Panc1 (cell line): ENCODE data around the gene RASA4B.

ENCODE experiments used
- TCF7L2 ChIP-seq: IDR thresholded peaks from 2 replicates; pipeline ENCODE4 v1.6.1; 2011; ENCODE audit warnings: mild to moderate bottlenecking, low read depth, low read length, inconsistent platforms
- TF ChIP-seq, protein P1 (sequence below): fragments of 450-650 bp; IDR thresholded peaks from 2 replicates; pipeline ENCODE4 v1.5.1; 2017; ENCODE audit warnings: mild to moderate bottlenecking
- TF ChIP-seq, protein P2 (sequence below), 2 experiments: IDR thresholded peaks; 2 replicates each; pipeline ENCODE4 v1.6.1; 2011 to 2012; ENCODE audit warnings: low read depth in 2 of 2, control low read depth in 1 of 2, low read length in 1 of 2, mild to moderate bottlenecking in 1 of 2, moderate library complexity in 1 of 2; ENCODE audit not compliant: insufficient read depth in 1 of 2

DNA sequence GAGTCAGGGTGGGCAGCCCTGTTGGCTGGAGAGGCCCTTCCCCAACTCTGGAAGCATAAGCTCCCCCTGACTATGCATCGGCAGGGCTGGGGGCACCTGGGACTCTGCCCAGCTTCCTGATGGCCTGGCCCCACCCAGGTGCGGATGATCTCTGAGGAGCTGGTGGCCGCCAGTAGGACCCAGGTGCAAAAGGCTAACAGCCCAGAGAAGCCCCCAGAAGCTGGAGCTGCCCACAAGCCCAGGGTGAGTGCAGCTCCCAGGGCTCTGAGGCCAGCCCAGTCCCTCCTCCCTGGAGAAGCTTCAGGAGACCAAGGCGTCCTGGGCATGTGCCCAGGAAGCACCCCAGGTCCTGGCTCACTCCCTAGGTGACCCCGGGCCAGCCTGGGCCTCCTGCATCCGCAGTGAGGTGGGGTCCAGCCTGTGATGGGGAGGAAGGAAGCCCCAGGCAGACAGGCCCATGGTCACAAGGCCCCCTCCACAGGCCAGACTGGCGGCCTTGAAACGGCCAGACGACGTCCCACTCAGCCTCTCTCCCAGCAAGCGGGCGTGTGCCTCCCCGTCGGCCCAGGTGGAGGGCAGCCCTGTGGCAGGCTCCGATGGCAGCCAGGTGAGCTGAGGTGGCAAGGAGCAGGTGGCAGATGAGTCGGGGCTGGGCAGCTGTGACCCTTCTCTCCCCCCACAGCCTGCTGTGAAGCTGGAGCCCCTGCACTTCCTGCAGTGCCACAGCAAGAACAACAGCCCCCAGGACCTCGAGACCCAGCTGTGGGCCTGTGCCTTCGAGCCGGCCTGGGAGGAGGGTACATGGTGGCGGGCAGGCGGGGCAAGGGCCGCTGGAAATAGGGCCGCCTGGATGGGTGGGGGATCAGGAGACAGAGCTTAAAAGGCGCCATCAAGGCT, 49.7 kb downstream of the RASA4B start:
- TF ChIP-seq, protein P1, sequence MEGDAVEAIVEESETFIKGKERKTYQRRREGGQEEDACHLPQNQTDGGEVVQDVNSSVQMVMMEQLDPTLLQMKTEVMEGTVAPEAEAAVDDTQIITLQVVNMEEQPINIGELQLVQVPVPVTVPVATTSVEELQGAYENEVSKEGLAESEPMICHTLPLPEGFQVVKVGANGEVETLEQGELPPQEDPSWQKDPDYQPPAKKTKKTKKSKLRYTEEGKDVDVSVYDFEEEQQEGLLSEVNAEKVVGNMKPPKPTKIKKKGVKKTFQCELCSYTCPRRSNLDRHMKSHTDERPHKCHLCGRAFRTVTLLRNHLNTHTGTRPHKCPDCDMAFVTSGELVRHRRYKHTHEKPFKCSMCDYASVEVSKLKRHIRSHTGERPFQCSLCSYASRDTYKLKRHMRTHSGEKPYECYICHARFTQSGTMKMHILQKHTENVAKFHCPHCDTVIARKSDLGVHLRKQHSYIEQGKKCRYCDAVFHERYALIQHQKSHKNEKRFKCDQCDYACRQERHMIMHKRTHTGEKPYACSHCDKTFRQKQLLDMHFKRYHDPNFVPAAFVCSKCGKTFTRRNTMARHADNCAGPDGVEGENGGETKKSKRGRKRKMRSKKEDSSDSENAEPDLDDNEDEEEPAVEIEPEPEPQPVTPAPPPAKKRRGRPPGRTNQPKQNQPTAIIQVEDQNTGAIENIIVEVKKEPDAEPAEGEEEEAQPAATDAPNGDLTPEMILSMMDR = no peak
- no peak for TF ChIP-seq TCF7L2
- TF ChIP-seq, protein P2, sequence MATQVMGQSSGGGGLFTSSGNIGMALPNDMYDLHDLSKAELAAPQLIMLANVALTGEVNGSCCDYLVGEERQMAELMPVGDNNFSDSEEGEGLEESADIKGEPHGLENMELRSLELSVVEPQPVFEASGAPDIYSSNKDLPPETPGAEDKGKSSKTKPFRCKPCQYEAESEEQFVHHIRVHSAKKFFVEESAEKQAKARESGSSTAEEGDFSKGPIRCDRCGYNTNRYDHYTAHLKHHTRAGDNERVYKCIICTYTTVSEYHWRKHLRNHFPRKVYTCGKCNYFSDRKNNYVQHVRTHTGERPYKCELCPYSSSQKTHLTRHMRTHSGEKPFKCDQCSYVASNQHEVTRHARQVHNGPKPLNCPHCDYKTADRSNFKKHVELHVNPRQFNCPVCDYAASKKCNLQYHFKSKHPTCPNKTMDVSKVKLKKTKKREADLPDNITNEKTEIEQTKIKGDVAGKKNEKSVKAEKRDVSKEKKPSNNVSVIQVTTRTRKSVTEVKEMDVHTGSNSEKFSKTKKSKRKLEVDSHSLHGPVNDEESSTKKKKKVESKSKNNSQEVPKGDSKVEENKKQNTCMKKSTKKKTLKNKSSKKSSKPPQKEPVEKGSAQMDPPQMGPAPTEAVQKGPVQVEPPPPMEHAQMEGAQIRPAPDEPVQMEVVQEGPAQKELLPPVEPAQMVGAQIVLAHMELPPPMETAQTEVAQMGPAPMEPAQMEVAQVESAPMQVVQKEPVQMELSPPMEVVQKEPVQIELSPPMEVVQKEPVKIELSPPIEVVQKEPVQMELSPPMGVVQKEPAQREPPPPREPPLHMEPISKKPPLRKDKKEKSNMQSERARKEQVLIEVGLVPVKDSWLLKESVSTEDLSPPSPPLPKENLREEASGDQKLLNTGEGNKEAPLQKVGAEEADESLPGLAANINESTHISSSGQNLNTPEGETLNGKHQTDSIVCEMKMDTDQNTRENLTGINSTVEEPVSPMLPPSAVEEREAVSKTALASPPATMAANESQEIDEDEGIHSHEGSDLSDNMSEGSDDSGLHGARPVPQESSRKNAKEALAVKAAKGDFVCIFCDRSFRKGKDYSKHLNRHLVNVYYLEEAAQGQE (IDR thresholded peaks at IDR 0.05; ENCODE audit: insufficient read depth in 1 of 2, low read depth in 2 of 2, low read length in 1 of 2) = no peak
